ENCODE data around the gene SMIM44.
A peak's percentile ranks its signal among the peaks of the same experiment; 100 is the strongest.
"Not testable (repeated sequence)": the region's sequence is repeated elsewhere in the genome, so short reads cannot be mapped to it uniquely, and the experiment has no call there.

SMIM44 gene

GRCh38 chr19:3517638-3518037 is 34.4 kb upstream of the SMIM44 start:
- DNase-seq, result no peak

DNA sequence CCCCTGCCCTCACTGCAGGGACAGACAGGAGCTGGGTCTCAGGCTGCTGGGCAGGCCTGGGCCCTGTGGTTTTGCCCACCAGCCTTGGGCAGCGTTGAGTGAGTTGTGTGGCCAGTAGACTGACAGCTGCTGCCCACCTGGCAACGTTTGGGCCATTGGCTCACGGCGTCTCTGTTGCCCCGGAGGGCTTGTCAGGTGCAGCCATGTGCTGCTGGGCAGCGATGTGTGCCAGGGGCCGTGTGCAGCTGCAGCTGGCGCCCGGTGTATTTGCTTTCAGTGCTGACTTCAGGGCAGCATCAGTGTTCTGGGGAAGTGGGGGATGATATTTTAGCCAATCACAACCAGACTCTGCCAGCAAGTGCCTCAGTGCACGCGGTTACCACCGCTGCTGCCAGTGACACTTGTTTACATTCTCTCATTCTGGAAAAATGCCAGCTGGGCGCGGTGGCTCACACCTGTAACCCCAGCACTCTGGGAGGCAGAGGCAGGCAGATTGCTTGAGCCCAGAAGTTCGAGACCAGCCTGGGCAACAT is 33.5 kb upstream of the SMIM44 start:
- DNase-seq, result no peak

GRCh38 chr19:3515891-3516422 is 32.7 kb upstream of the SMIM44 start:
- peak; percentile 78 for DNase-seq

- DNase-seq, result peak; percentile 25
Measured at GRCh38 chr19:3514930-3515329, 31.7 kb upstream of the SMIM44 start.

DNA sequence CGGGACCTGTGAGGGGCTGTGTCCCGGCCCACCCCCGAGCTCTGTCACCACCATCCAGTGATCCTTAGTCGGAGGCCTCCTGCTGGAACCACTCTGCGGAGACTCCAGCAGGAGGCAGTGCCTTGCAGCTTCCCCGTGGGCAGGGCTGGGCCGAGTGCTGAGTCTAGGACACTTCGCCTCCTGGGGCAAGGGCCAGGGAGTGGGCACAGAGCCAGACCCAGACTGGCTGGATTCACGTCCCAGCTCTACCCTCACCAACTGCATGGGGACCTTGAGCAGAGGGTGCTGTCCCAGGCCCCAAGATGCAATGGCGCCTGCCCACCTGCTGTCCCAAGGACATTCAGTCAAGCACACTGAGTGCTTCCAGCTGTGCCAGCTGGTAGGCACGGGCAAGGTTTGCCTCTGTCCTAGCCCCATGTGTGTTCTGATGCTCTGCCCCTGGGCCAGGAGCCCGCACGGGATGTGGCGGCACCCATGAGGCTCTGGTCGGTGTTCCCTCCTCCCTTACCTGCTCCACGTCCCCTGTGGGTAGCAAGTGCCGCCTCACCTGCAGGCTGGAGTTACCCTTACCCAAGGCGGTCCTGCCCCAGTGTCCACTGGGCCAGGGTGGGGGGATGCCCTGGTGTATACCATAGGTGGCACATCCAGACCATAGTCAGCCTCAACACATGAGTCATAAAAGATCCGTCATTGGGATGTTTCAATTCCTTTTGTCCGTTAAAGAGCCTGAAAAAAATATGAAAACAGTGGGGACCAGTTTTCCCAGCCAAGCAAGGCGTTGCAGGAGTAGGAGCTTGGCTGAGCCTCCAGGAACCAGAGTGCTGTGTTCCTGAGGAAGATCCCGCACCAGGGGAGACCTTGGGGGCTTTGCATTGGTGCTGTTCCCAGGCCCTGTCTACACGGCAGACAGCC is 30.2 kb upstream of the SMIM44 start:
- no peak for DNase-seq

- DNase-seq, result no peak
Measured at GRCh38 chr19:3512562-3513228, 29.5 kb upstream of the SMIM44 start.

DNA sequence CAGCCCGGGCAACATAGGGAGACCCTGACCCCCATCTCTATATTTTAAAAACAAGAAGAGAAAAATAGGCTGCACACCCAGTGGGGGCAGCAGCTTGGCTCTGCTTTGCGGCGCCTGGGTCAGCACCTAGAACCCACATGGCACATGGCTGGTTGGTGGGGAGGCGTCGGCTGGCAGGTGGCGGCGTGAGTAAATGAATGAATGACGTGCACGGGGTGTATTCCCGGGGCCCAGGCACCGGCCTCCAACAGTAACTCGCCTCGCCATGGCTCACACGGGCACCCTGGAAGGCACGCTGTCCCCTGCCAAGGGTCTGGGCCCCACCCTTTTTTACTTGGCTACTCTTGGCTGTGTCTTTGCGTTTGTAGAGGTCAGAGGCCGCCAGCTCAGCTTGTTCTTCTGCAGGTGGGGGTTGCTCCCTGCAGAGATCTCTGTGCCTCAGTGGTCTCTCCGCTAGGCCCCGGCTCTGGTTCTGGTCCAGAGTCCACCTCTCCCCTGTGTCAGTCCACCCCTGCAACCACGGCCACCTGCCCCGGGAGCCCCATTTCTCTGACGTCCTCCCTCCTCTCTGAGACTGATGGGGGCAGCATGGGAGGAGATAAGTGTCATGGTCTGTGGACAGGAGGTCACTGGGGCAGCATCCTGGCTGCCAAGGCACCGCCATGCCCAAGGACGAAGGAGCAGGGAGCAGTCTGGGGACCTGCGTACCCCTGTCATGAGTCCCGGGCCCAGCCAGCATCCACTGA is 28.4 kb upstream of the SMIM44 start:
- no peak for DNase-seq

DNA sequence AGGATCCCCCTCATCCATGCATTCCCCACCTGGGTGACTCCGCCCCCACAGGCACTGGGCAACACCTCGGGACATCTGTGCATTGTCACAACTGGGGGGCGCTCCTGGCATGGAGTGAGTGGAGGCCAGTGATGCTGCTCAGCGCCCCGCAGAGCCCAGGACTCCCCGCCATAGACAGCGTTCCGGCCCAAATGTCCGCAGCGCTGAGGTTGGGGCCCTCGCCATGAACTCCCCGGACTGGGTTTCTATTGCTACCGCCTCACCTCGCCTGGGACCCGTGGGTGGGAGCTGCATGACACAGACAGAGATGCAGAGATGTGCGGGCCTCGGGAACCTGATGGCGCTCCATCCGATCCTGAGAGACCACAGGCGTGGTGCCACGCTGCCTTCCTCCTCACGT is 27.5 kb upstream of the SMIM44 start:
- no peak for DNase-seq

DNA sequence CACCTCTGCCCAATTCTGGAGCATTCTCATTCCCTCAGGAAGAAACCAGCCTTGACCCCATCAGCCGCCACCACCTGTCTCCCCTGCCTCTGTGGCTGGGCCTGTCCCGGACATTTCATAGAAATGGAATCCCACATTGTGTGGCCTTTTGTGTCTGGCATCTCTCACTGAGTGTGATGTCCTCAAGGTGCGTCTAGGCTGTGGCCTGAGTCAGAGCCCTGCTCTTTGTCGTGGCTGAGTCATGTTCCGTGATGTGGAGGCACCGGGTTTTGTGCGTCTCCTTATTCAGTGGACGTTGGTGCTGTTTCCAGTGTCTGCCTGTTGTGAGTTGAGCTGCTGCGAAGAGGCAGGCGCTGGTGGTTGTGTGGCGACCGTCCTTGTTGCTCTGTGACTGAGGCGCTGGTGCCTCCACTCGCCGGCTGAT is 26.3 kb upstream of the SMIM44 start:
- peak; percentile 60 for DNase-seq

DNA sequence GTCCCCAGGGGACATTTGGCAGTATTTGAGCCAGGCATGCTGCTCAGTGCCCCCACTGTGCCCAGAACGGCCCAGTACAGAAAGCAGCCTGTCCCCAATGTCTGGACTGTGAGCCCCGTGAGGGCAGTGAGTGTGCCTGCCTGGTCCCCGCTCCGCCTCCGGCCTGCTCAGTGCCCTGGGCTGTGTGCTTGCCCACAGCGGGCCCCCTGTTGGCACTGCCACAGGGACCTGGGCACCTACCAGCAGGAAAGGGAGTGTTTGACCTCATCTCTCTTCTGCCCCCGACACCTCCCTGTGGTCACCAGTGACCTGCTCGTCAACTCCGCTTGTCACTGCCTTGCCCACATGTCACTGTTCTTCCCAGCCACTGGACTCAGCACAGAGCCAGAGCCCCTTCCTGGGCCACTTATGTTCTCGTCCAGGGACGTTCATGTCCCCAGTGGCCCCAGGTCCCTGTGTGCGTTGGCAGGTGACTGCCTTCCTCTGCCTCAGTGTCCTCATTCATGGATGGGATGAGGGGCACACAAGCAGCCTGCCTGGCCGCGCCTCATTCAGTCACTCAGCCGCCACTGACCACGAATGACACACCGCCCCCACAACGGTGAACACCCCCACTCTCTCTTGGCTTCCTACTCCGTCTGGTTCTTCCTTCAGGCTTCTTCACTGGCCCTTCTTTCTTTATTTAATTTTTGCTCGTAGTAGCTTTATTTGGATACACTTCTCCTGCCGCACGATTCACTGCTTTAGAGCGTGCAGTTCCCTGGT is 25.7 kb upstream of the SMIM44 start:
- DNase-seq, result peak; percentile 31

GRCh38 chr19:3508121-3508661 is 24.9 kb upstream of the SMIM44 start:
- not testable (repeated sequence) for DNase-seq

GRCh38 chr19:3507371-3508120 is 24.3 kb upstream of the SMIM44 start:
- no peak for DNase-seq

- DNase-seq, result no peak
Measured at GRCh38 chr19:3506384-3507340, 23.4 kb upstream of the SMIM44 start.

GRCh38 chr19:3505598-3506383 is 22.6 kb upstream of the SMIM44 start, which contains the start of gene FZR1:
FZR1 (plus strand) TSS chr19:3506311; CDS start chr19:3522990, 16,679 bp downstream.
- DNase-seq, result peak; percentile 99

- DNase-seq, result no peak
Measured at GRCh38 chr19:3504735-3505134, 21.5 kb upstream of the SMIM44 start.

DNA sequence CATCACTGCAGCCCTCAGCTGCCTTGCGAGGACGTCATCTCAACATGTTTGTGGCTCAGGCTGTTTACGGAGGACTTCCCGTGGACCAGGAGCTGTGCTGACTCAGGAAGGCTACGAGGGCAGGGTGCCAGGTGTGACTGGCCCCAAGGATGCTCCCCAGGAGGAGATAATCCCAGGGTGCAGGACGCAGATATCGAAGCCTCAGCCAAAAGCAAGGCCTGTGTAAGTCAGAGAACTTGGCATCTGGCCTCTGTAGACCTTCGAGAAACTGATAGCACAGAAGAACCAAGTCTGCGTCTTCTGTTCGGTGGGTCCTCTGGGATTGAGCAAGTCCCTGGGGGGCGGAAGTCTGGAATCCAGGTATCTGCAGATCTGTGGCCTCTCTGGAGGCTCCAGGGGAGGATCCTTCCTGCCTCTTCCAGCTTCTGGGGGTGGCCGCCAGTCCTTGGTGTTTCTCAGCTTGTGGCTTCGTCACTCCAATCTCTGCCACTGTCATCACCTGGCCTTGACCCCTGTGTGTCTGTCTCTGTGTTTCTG is 19.9 kb upstream of the SMIM44 start:
- no peak for DNase-seq

DNA sequence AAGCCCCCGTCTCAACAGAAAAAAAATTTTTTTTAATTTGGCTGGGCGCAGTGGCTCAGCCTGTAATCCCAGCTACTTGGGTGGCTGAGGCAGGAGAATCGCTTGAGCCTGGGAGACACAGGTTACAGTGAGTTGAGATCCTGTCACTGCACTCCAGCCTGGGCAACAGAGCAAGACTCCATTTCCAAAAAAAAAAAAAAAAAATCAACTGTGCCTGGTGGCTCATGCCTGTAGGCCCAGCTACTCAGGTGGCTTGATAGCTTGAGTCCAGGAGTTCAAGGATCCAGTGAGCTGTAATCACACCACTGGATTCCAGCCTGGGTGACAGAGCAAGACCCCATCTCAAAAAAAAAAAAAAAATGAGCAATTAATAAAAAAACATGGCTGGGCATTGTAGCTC is 18.5 kb upstream of the SMIM44 start:
- DNase-seq, result no peak

DNA sequence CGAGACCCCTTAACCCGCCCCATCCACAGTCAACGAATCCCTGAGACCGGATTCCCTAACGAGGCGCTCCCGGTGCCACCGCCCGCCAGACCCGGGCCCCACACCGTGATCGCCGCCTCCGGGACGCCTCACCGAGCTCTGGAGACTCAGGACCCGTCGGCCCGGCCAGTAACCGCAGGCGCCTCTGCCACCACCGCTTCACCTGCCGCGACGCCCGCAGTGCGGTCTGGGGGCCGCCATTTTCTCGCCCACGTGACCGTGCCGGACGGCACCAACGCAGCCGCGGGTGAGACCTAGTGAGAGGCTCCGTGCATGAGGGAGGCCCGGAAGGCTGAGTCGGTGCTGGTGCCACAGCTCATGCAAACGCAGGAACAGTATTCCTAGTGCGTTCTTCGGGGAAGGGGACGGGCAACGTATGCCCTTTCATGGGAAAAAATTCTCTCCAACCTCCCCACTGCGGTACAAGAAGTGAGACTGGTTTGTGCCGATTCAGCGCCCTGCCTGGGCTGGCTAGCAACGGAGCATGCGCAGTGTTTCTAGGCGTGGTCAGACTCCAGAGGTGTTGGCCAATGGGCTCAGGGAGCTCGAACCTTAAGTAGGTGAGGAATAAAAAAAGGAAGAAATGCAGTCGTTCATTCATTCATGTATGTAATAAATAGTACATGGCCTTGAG is 17.3 kb upstream of the SMIM44 start, which contains the start of gene DOHH:
TSS of gene DOHH (minus strand) at position 246 of the 673 bp plus-strand sequence. CDS start 3,860 bp downstream, outside the sequence.
- DNase-seq, result peak; percentile 95
